NK-92 (cell line): Measurements from ENCODE around the gene SSR2.
"Not testable (repeated sequence)": the region's sequence is repeated elsewhere in the genome, so short reads cannot be mapped to it uniquely, and the experiment has no call there.

ENCODE experiments used
- DNase-seq: peaks from one replicate; lab custom pipeline; 2025; ENCODE audit not compliant: unreplicated experiment; lab: John Stamatoyannopoulos, UW

Gene SSR2

DNA sequence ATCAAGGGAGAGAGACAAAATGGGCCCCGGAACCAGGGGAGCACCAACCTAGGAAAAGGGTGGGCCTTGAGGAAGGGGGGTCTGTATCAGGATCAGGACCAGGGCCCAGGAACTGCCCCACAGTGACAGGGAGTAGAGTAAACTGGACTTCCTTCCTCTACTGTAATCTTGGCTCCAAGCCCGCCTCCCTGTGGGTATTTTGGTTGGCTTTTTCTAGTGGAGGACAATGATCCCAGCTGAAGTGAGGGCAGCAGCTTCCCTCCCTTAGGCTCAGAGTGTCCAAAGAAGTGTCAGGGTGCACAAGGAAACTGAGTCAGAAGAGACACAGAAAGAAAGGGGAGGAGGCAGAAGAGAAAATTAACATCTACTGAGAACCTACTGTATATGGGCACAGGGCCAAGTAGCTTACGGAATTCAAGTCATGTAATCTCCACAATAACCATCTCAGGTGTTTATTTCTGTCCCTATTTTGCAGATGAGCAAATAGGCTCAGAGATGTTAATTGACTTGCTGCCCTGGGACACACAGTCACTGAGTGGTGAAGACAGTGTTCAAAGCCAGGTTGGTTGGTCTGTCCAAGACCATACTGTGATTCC lies 28.0 kb upstream of the SSR2 start:
- no peak for DNase-seq

GRCh38 chr1:156045076-156045475 lies 24.3 kb upstream of the SSR2 start:
- no peak for DNase-seq

DNA sequence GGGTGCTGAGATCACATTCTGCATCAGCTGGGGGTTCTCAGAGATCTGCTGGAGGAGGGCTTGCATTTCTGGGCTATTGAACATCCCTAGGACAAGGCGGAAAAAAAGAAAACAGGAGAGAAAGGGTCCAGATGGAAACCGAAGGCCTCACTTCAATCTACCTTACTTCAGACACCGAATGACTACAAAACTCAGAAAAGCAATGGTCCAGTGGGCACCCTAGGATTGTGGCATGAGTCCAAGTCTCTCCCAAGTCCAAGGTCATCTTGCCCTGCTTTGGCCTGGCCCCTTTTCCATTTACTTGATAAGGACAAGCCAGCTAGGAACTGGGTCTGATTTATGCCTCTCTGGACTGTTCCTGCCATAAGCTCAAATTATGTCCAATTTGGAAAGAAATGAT lies 22.1 kb upstream of the SSR2 start:
- DNase-seq = no peak

- DNase-seq = not testable (repeated sequence)
Measured at GRCh38 chr1:156034991-156035390, 14.2 kb upstream of the SSR2 start.

DNA sequence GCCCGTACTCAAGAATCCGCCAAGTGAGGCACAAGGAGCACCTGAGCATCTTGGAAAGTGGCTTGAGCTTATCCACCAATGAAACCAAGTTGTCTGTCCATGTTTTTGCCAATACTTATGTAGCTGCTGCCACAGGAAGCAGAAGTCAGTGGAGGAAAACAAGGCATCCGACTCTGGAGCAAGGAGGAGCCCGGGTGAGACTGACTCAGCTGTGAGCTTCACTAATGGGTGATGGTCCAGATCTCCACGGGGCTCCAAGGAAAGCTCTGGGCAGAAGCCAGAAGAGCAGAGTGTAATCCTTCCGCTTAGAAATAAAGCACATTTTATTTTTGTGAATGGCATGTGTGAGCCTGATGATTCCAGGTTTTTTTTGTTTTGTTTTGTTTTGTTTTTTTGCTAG lies 12.3 kb upstream of the SSR2 start:
- DNase-seq = no peak

DNA sequence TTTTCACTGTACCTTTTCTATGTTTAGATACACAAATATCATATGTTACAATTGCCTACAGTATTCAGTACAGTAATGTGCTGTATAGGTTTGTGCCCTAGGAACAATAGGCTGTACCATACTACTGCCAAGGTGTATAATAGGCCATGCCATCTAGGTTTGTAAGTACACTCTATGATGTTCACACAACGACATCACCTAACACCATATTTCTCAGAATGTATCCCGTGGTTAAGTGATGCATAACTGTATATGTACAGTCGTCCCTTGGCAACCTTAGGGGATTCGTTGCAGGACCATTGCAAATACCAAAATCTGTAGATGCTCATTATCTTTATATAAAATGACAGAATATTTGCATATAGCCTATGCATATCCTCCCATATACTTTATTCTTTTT lies 5.8 kb upstream of the SSR2 start:
- DNase-seq = no peak

DNA sequence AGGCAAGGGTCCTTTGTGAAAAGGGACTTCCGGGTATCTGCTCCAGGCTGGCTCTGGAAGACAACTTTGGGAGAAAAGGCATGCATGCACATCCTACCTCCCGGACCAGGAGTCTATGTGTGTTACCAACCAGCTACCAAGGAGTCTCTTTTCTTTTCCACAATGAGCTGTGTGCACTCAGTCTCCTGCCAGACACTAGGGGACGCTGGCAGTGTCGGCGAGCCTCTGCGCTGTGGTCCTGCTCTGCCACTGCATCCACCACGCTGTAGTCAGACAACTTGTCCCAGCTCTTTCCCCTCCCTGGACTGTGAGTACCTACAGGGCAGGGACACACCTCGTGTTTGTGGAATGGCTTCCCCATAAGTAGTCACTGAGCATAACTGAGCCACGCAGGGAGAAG lies 5.1 kb upstream of the SSR2 start:
- DNase-seq = no peak

GRCh38 chr1:156024801-156025200 lies 4.0 kb upstream of the SSR2 start:
- no peak for DNase-seq

- DNase-seq = no peak
Measured at GRCh38 chr1:156021954-156022353, 1.2 kb upstream of the SSR2 start.

DNA sequence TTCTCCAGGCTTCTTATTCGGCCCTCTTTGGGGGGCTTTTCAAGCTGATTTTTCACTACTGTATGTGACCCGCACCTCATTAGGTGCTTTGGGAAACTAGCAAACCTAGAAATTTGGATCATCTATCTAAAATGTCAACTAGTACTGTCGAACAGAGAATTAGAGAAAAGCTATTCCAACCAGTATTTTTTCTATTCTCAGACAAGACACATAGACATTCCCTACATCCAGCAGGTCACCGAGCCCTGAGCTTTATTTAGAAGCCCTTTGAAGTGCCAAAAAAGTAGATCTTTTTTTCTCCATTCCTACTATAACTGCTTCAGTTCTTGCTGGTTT lies 310 bp upstream of the SSR2 start:
- no peak for DNase-seq

- DNase-seq = no peak
Measured at GRCh38 chr1:156019946-156020292, 832 bp downstream of the SSR2 start.

- DNase-seq = no peak
Measured at GRCh38 chr1:156014829-156015228, 5.9 kb downstream of the SSR2 start.

- no peak for DNase-seq
Measured at GRCh38 chr1:156012051-156012817, 8.5 kb downstream of the SSR2 start.

- no peak for DNase-seq
Measured at GRCh38 chr1:156009404-156009803, 11.3 kb downstream of the SSR2 start.

DNA sequence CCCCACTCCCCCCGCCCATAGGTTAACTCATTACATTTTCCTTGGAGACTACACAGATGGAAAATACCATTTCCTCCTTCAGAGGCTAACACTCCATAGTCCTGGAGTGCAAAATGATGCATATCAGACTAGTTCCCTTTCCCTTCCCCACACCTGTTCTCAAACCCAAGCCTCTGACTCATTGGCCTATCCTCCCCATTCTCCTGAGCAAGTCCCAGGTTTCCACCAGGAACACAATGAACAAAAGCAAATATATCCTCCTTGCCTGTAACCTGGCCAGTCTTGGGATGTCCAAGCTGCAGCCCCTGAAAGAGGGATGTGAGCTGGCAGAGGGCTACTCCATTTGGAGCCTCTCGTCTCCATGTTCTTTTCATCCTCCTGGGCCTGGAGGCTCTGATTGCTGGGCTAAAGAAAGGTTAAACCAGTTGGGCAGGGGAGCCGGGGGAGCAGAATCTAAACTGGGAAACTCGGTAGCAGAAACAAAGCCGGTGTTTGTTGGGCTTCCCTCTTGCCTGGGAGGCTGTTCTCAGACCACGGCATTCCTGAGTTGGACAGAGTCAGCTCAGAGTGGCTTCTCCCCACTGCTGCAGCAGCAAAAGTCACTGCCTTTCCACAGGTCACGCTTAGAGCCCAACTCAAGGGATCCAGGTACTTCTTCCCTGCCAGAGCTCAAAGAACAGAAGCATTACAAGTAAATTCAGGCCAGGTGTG lies 13.9 kb downstream of the SSR2 start:
- DNase-seq = no peak

DNA sequence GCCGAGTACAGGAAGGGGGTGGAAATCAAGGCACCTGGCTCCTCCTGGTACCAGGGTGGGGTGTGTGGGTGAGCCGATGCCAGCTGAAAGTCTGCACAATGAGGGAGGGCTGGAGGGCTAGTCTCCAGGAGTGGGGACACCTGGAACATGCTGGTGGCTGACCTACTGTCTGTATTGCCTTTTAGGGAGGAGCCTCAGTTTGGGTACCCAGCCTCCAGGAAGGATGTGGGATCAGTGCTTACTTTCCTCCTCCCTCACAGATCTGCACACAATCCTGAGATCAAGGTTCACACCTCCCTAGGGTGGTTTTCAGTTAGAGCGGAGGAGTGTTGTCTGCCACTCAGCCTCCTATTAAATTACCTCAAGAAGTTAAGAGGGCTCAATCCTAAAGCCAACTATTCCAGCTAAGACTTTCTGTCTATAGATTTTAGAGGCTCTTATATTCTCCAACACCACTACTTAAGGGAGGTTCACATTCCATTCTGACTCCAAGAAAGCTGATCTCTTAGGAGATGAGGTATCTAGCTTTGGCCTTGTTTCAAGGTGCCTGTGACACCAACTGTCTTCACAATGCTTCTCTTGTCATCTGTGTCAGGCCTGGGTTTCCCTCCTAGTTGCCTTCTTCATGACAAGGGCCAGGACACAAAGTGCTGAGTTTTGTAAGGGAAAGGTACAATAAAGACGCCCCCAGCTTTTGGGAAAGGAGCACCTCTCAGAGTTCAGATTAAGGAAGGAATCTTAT lies 15.7 kb downstream of the SSR2 start:
- DNase-seq = no peak

DNA sequence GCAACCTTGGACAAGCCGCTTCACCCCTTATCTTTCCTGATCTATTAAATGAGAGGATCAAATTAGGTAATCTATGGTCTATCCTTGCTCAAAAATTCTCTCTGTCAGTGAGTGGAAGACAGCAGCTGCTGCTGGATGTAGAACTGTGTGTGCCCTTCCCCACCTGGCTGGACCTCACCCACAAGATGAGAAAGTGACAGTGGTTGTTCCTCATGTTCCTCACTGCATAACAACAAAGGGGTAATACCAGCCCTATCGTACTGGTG lies 16.9 kb downstream of the SSR2 start:
- DNase-seq = no peak

DNA sequence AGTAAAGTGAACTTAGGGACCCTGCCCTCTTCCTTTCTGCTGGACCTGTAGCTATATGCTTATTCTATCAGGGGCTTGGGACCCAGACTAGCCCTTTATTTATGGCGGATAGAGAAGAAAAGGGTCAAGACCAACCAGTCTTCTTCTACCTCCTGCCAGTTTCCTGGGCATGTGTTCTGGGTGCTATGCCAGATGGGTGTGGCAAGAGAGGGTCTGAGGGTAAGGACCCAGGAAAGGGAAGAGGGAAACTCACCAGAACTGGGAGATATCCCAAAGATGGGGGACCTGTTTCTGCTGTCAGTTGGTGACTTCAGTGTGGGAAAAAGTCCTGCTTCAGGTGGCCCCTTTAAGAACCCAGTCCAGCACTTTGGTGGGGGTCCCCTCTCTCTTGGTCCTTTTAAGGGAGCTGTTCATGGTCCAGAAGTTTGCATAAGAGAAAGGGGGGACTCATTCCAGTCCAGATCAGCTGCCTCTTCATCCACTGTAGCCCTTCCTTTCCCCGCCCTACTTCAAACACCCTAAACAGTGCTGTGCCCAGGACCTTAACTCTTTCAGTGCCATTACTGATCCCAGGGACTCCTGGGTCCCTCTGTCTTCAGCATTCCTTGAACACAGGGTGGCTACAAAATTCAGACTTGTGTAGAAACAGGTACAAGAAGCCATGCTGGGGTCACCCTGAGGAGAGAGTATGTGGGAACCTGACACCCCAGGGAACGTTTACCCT lies 18.4 kb downstream of the SSR2 start:
- DNase-seq = no peak

DNA sequence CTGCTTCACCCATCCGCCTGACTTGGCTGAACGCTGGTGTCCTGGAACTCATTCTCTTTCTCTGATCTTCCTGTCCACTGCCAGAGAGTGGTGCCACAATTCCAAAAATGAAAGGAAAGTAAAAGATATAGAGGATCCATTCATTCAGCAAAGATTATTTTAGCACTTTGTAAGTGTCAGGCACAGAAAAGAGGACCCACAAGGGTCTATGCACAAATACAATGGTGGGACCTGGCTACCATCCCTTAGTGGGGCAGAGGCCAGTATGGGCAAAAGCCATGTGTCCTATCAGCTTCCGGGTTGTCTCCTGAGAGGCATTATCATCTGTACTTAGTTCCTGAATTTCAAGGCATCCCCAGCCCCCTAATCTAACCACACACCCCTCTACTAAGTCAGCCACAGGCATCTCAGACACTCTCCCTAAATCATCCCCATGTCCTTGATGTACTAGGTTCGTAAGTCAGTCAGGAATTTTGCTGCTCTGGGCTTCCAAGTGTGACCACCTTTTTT lies 19.0 kb downstream of the SSR2 start:
- DNase-seq = no peak

- no peak for DNase-seq
Measured at GRCh38 chr1:156001021-156001661, 19.6 kb downstream of the SSR2 start.

DNA sequence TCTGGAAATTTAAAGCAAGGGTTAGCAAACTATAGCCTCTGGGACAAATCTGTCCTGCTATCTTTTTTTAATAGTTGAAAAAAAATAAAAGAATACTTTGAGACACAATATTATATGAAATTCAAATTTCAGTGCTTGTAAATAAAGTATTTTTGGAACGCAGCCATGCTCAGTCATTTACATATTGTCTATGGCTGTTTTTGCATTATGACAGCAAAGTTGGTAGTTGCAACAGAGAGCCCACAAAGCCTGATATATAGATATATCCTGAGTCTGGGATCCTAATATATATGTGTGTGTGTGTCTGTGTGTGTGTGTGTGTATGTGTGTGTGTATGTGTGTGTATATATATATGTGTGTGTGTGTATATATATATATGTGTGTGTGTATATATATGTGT lies 20.8 kb downstream of the SSR2 start:
- no peak for DNase-seq
